HEK293T (cell line): Measurements from ENCODE around the gene TPK1.

ENCODE experiments used
- ARNT ChIP-seq: fragments of 450-650 bp; IDR thresholded peaks from 2 replicates; pipeline ENCODE4 v1.6.1; 2017; ENCODE audit warnings: mild to moderate bottlenecking
- BHLHE40 ChIP-seq: fragments of 450-650 bp; IDR thresholded peaks from 2 replicates; pipeline ENCODE4 v1.6.1; 2016; ENCODE audit warnings: mild to moderate bottlenecking, moderate library complexity, borderline replicate concordance
- ELF4 ChIP-seq: fragments of 450-650 bp; IDR thresholded peaks from 2 replicates; pipeline ENCODE4 v1.6.1; 2017; ENCODE audit warnings: antibody characterized with exemption
- FOXM1 ChIP-seq: fragments of 450-650 bp; IDR thresholded peaks from 2 replicates; pipeline ENCODE4 v1.6.1; 2017; ENCODE audit warnings: mild to moderate bottlenecking, borderline replicate concordance
- PKNOX1 ChIP-seq: fragments of 450-650 bp; IDR thresholded peaks from 2 replicates; pipeline ENCODE4 v1.6.1; 2016
- SUZ12 ChIP-seq: fragments of 450-650 bp; IDR thresholded peaks from 2 replicates; pipeline ENCODE4 v1.6.1; 2016; ENCODE audit warnings: mild to moderate bottlenecking
- TARDBP ChIP-seq: fragments of 450-650 bp; IDR thresholded peaks from 2 replicates; pipeline ENCODE4 v1.6.1; 2016

- TF ChIP-seq FOXM1: no peak
- no peak for TF ChIP-seq ARNT
- no peak for TF ChIP-seq PKNOX1
- no peak for TF ChIP-seq BHLHE40
- no peak for TF ChIP-seq TARDBP
- no peak for TF ChIP-seq ELF4
- no peak for TF ChIP-seq SUZ12
Measured at GRCh38 chr7:144410441-144410840, 425.4 kb downstream of the TPK1 start.
